ENCODE measurements around the gene RAB35.

The RAB35 gene

DNA sequence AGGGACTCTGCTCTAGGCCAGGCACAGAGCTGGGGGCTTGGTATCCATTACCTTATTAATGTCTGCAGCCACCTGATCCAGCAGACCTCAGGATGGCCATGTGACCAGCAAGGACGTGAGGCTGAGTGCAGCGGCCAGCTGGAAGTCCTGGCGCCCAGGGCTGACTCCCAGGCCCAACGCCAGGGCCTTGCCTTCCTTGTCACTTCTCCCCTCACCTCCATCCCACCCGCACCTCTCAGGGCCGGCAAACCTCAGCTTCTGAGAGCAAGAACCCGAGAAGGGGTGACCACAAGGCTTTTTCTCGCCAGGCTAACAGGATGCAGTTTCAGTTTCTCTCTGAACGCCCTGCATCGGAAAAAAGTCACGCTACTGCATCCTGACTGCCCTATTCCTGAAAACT, 15.4 kb downstream of the RAB35 start:
- TF ChIP-seq, protein P1, sequence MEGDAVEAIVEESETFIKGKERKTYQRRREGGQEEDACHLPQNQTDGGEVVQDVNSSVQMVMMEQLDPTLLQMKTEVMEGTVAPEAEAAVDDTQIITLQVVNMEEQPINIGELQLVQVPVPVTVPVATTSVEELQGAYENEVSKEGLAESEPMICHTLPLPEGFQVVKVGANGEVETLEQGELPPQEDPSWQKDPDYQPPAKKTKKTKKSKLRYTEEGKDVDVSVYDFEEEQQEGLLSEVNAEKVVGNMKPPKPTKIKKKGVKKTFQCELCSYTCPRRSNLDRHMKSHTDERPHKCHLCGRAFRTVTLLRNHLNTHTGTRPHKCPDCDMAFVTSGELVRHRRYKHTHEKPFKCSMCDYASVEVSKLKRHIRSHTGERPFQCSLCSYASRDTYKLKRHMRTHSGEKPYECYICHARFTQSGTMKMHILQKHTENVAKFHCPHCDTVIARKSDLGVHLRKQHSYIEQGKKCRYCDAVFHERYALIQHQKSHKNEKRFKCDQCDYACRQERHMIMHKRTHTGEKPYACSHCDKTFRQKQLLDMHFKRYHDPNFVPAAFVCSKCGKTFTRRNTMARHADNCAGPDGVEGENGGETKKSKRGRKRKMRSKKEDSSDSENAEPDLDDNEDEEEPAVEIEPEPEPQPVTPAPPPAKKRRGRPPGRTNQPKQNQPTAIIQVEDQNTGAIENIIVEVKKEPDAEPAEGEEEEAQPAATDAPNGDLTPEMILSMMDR (IDR thresholded peaks at IDR 0.05; ENCODE audit: low read length, missing control alignments) = no peak
- no peak for DNase-seq (ENCODE audit: low read depth)
- H3K4me3 ChIP-seq (replicated peaks; ENCODE audit: low read depth, low read length) = no peak overlapping the region

DNA sequence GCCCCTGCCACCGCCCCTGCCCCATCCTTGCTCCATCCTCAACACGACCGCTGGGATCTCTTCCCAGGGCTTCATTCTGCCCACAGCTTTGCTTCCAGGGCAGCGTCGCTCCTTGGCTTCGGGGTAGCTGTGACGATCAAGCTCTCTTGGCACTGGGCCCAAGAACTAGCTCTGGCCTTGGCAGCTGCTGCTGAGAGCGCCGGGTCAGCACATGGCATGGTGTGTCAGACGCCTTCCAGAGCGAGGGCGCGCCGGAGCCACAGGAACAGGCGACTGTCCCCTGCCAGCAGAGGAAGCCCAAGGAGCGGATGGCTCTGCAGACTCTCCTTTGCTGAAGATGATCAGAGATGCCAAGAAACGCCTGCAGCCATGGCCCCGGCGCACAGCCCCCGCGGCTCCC, 15.9 kb downstream of the RAB35 start:
- TF ChIP-seq, protein P1 (IDR thresholded peaks at IDR 0.05; ENCODE audit: low read length, missing control alignments) = no peak
- peak; percentile 68 for DNase-seq (ENCODE audit: low read depth)
- H3K4me3 ChIP-seq (replicated peaks; ENCODE audit: low read depth, low read length) = no peak overlapping the region

DNA sequence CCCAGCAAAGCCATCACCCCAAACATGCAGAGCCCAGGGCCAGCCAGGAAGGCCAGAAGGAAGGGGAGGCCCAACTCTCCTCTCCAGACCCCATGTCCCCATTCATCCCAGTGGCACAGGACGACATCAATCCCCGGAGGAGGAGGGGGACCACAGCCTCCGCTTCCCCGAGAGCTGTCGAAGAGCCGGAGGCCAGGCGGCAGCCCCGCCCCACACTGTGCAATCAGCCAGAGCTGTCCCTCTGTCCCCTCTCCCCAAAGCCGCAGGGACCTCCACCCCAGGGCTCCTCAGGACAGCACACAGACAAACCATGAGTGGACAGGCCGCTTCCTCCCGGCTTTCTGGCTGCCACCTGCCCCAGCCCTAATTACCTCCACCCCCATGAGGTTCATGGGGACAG, 16.8 kb downstream of the RAB35 start:
- no peak overlapping the region for H3K4me3 ChIP-seq (replicated peaks; ENCODE audit: low read depth, low read length)
- TF ChIP-seq, protein P1 (IDR thresholded peaks at IDR 0.05; ENCODE audit: low read length, missing control alignments) = no peak
- DNase-seq (ENCODE audit: low read depth) = no peak

- TF ChIP-seq, protein P1 (IDR thresholded peaks at IDR 0.05; ENCODE audit: low read length, missing control alignments) = no peak
- DNase-seq (ENCODE audit: low read depth) = no peak
- no peak overlapping the region for H3K4me3 ChIP-seq (replicated peaks; ENCODE audit: low read depth, low read length)
Observed at GRCh38 chr12:120098756-120099470, 17.6 kb downstream of the RAB35 start.

DNA sequence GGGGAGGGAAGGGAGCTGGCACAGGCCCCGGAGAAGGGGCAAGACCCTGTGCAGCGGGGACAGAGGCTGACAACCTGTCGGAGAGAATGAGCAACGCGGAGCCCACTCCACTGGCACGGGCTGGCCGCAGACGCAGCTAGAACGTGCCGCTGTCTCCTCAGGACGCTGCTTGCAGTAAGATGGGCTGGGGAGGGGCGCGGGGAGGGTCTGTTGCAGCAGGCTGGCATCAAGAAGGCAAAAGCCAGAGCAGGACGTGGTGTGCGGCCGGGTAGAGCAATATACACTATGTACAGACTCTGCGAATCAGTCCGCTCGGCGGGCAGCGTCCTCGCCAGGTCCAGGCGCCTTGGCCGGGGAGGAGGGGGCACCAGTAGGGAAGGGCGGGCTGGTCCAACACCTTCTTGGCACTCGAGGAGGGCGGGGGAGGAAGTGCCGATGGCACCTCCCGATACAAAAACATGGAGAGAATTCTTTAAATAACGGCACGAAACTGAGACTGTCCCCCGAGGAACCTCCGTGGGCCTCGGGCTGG, 19.8 kb downstream of the RAB35 start:
- H3K4me3 ChIP-seq (replicated peaks; ENCODE audit: low read depth, low read length) = no peak overlapping the region
- DNase-seq (ENCODE audit: low read depth) = no peak
- TF ChIP-seq, protein P1 (IDR thresholded peaks at IDR 0.05; ENCODE audit: low read length, missing control alignments) = no peak

GRCh38 chr12:120095736-120096135, 20.8 kb downstream of the RAB35 start:
- DNase-seq (ENCODE audit: low read depth) = no peak
- no peak overlapping the region for H3K4me3 ChIP-seq (replicated peaks; ENCODE audit: low read depth, low read length)
- TF ChIP-seq, protein P1 (IDR thresholded peaks at IDR 0.05; ENCODE audit: low read length, missing control alignments) = no peak

DNA sequence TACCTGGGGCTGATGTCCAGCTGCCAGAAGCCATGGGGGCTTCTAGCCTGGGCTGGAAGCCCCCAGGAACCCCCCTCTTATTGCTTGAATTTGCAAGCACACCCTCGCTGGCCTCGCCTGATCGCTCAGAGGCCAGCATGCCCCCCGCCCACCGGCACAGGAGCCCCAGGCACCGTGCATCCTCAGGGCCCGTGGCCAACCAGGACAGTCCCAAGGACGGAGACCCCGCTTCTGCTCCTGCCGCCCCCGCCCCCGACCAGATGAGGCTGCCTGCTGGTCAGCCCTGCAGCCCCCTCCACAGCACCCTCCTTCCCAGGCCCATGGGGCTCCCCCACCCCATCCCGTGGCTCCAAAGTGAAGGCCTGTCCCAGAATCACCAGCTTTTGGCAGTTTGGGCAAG, 21.2 kb downstream of the RAB35 start:
- no peak for DNase-seq (ENCODE audit: low read depth)
- no peak overlapping the region for H3K4me3 ChIP-seq (replicated peaks; ENCODE audit: low read depth, low read length)

More for the DNA sequence above, 21.2 kb downstream of the RAB35 start:
- TF ChIP-seq, protein P1 (IDR thresholded peaks at IDR 0.05; ENCODE audit: low read length, missing control alignments) = no peak

All from fibroblast of pulmonary artery (primary cell).